Measurements from ENCODE around the gene SIRPG.
"Not testable (repeated sequence)": the region's sequence is repeated elsewhere in the genome, so short reads cannot be mapped to it uniquely, and the experiment has no call there.

SIRPG gene

GRCh38 chr20:1671891-1672669 lies 14.5 kb upstream of the SIRPG start:
- FAIRE-seq = no peak

- no peak for FAIRE-seq
Measured at GRCh38 chr20:1669304-1669703, 11.7 kb upstream of the SIRPG start.

- no peak for FAIRE-seq
Measured at GRCh38 chr20:1667502-1668085, 10.0 kb upstream of the SIRPG start.

DNA sequence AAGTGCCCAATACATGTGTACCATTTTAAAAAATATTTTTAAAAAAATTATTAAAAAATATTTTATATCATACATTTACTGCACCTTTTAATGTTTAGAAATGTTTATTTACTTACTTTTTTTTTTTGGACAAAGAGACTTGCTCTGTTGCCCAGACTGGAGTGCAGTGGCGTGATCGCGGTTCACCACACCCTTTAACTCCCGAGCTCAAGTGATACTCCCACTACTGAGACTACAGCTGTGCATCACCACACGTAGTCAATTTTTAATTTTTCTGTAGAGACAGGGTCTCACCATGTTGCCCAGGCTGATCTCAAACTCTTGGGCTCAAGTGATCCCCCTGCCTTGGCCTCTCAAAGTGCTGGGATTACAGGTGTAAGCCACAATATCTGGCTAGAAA lies 9.2 kb upstream of the SIRPG start:
- no peak for FAIRE-seq

DNA sequence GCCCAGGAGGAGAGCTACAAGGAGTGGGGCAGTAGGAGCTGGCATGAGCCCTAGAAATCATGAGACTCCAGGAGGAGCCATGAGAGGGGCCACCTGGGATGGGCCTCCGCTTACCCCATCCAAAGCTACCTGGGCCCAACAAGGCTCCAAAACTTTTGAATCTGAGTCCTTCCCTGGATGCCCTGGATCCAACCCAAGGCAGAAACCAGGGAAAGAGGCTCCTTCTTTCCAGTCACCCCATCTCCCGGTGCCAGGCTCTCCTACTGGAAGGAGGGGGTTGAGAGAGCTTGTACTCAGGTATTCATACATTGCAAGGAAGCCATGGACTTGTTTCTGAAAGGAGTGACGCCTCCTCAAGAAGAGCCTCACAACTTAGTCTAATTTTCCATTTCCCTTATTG lies 7.8 kb upstream of the SIRPG start:
- FAIRE-seq = no peak

DNA sequence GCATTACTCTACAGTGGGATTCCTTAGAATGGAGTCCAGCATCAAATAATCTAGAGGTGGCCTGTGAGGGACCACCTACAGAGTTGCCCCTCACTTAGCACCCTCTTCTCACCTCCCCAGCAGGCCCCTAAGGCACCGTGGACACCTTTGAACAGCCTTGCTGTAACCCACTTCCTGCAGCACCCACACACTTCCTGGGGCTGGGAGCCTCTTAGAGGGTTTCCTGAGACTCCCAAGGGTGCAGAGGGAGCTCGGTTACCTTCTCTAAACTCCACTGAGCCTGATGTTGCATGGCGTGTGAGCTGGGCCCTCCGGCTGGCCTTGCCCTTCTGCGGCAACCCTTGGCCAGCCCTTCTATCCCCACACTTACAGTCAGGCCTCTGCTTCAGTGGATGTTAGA lies 7.3 kb upstream of the SIRPG start:
- no peak for FAIRE-seq

DNA sequence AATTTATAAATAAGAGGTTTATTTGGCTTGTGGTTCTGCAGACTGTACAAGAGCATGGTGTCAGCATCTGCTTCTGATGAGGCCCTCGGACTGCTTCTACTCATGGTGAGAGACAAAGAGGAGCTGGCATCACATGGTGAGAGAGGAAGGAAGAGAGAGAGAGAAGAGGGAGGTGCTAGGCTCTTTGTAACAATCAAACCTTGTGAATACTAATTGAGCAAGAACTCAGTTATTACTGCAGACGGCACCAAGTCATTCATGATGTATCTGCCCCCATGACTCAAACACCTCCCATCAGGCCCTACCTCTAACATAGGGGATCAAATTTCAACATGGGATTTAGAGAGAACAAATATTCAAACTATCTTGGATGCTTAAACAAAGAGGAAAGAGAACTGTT lies 6.3 kb upstream of the SIRPG start:
- no peak for FAIRE-seq

- no peak for FAIRE-seq
Measured at GRCh38 chr20:1661542-1662299, 4.1 kb upstream of the SIRPG start.

- FAIRE-seq = no peak
Measured at GRCh38 chr20:1660246-1660645, 2.7 kb upstream of the SIRPG start.

- no peak for FAIRE-seq
Measured at GRCh38 chr20:1656844-1657243, 735 bp downstream of the SIRPG start.

DNA sequence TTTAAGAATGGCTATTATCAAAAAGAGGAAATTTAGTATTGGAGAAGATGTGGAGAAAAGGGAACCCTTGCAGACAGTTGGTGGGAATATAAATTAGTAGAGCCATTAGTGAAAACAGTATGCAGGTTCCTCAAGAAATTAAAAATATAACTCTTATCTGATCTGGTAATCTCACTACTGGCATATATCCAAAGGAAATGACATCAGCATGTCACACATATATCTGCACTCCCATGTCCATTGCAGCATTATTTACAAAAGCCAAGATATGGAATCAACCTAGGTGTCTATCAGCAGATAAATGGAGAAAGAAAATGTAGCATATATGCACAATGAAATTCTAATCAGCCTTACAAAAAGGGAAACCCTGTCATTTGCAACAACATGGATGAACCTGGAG lies 2.6 kb downstream of the SIRPG start:
- no peak for FAIRE-seq

- no peak for FAIRE-seq
Measured at GRCh38 chr20:1652960-1653359, 4.6 kb downstream of the SIRPG start.

DNA sequence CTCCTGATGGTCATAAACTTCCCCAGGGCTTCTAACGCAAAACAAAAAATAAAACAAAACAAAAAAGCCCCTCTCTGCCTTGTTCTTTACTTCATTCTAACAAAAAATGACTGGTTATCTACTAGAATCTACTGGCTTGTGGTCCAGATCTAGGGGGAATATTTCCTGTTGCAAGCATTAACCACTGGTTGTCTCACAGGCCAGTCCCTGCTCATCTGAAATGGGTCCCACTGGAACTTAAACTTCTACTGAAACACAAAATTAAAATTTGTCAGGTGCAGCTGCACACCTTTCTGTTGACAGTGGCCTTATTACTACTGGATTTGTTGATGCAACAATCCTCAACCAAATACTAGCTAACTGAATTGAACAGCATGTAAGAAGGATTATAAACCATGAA lies 5.5 kb downstream of the SIRPG start:
- no peak for FAIRE-seq

- no peak for FAIRE-seq
Measured at GRCh38 chr20:1651268-1652058, 6.1 kb downstream of the SIRPG start.

GRCh38 chr20:1648101-1648500 lies 9.5 kb downstream of the SIRPG start:
- FAIRE-seq = no peak

GRCh38 chr20:1646975-1647431 lies 10.6 kb downstream of the SIRPG start:
- FAIRE-seq = no peak

DNA sequence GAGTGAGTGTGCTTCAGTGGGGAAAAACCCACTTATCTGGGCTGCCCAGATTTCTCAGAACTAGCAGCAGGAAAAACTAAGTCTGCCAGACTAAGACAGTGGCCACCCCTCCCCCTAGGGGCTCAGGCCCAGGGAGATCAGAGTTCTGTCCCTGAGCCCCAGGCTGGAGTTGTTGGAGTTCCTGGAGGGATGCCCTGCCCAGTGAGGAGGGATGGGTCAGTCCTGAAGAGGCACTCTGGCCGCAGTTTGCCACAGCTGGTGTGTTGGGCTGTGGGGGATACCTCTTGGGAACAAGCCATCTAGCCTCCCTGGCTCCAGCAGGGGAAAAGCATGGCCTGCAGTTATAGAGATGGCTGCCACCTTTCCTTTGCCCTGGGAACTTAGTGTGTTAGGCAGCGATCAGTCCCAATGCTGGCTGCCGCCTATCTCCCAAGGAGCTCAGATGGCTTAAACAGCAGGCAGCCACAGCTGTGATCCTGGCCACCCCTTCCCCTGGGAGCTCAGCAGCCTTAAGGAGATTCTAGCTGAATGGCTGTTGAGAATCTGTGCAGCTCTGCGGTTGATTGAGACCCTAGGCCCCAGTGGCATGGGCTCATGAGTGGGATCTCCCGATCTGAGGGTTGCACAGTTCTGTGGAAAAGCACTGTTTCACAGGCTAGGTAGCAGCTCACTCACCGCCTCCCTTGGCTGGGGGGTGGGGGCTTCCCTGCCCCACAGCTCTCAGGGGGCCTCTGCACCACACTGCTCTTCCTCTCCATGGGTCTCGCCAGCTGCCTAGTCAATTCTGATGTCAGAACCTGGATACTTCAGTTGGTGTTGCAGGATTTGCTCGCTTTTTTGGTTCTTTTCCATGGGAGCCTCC lies 13.2 kb downstream of the SIRPG start:
- FAIRE-seq = no peak

DNA sequence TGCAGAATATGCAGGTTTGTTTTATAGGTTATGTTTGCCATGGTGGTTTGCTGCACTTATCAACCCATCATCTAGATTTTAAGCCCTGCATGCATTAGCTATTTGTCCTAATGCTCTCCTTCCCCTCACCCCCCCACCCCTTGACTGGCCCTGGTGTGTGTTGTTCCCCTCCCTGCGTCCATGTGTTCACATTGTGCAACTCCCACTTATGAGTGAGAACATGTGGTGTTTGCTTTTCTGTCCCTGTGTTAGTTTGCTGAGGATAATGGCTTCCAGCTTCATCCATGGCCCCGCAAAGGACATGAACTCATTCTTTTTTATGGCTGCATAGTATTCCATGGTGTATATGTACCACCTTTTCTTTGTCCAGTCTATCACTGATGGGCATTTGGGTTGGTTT lies 18.9 kb downstream of the SIRPG start:
- not testable (repeated sequence) for FAIRE-seq

DNA sequence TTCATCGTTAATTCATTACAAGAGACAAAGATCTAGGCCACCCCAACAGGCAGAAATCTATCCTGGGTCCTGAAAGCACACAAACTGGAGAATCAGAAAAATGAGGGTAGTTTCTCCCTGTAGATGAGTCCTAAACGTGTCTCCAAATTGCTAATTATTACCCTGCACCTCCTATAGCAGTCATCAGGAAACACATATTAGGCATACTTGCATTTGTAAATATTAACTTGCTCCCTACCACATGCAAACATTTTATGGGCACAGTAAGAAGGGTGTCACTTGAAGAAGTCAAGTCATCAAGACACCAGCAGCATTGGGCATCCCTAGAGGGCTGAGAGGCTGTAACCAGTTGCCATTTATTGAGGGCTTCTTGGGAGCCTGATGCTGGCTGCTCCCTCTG lies 19.8 kb downstream of the SIRPG start:
- FAIRE-seq = no peak

GRCh38 chr20:1637226-1637625 lies 20.4 kb downstream of the SIRPG start:
- no peak for FAIRE-seq

DNA sequence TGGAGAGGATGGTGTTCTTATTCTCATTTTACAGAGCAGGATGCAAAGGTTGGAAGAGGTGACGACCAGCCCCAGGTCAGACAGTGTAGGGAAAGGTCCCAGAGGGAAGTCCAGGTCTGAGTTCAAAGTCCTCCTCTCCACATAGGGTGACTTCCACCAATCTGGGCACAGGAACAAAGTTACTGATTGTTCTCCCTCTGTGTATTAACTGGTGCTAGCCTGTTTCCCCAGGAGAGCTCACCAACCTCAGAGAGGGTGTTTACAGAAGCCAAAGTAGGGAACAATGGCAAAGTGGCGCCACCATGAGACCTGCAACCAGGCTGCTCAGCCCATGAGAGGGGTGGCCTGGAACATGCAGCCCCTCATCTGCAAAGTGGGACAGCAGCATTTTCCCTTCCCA lies 21.0 kb downstream of the SIRPG start:
- FAIRE-seq = no peak

DNA sequence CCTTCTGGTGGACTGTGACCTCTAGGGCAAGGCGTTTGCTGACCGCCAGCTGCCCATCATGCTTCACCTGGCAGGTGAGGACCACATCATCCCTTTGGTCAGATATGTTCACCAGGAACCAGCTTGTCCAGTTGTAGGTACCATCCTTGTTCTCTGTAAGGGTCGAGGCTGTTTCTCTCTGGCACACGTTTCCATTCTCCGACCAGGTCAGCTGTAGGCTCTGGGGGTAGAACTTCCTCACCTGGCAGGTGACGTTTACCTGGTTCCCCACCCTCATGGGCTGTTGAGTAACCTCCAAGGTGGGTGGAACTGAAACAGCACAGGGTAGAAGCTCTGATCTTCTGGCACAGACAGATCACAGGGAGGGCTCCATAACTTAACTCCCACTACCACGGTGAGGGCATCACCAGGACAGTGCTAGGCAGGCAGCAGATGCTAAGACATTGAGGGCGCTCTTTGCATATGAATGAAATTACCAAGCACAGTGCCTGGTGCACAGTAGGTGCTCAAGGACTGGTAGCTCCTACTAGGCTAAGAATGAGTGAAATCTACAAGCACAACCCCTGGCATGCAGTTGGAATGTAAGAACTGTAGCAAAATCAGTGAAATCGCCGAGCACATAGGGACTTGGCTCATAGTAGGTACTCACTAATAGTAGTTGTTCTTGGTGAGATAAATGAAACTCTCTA lies 22.1 kb downstream of the SIRPG start:
- FAIRE-seq = no peak

All from islet of Langerhans (tissue), 1 donor.